Adipose tissue (tissue), 3 donors: ENCODE data around the gene BIRC2. TPM values are rescaled to one million over a fixed set of nuclear protein-coding genes. Genes with fewer than 3 reads are reported as not detected.
"Not testable (repeated sequence)": the region's sequence is repeated elsewhere in the genome, so short reads cannot be mapped to it uniquely, and the experiment has no call there.

Experiments used
- H3K27ac ChIP-seq: one replicate; pipeline ENCODE4 v1.5.1; 2013; ENCODE audit warnings: low read depth, low read length
- WGBS, 3 donors: extraction: QIAGEN DNeasy Blood & Tissue Kit; methylation state at CpG; one replicate each; pipeline ENCODE4 v1.1.7; 2013; 5-methylcytosine and 5-hydroxymethylcytosine counted together
- polyA plus RNA-seq, 3 donors: library from polyadenylated mRNA; stranded (reverse); fragments of 200-250 nt; gene quantifications; one replicate each; pipeline ENCODE4 v1.2.3, GENCODE V29; 2013
- donor health status: healthy with polysubstance abuse.
- donor health status: Bipolar disorder and iron deficiency.
- donor health status: healthy.

The BIRC2 gene
- polyA plus RNA-seq, 3 donors = 18.3 to 36.0 (median 18.6) TPM

DNA sequence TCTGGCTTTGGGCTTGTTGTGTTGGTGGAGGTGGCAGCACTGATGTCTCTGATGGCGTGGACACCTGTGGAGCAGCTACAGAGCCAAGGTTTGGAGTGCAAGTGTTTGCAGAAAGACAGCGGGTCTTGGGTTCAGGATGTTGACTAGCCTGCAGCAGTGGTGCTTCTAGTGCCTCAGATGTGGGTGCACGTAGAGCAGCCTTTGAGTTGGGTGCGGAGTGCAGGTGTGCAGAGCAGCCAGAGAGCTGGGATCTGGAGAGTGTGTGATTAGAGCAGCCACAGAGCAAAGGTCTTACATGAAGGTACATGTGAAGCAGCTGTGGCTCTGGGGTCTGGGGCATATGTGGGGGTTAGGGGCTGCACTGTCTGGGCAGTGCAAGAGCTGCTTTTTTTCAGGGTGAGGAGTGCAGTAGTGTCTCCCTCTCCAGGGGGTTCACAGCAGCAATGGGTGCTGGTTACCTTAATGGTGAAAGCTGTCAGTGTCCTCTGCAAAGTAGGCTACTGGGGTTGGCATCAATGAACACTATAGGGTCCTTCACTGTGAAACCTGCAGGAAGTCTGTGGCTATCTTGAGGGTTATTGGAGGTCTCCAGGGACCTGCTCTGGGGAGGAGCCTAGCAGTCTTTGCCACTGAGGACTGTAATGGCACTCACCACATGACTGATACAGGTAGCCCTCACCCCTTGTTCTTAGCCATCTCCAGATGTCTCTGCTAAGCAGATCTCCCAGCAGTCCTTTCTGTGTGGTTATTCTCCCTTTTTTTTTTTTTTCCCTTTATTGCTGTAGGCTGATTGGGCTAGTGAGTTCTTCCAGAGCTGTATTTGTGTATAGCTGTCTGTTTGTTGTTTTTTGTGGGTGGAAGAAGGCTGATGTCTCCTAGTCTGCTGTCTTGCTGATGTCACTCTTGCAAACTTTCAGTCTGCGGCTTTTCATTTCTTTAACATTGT is 14.3 kb downstream of the BIRC2 start:
- WGBS, 3 donors = 97 to 100% (median 98%) methylated on average over 5 of the region's 5 CpGs
- no peak overlapping the region for H3K27ac ChIP-seq

DNA sequence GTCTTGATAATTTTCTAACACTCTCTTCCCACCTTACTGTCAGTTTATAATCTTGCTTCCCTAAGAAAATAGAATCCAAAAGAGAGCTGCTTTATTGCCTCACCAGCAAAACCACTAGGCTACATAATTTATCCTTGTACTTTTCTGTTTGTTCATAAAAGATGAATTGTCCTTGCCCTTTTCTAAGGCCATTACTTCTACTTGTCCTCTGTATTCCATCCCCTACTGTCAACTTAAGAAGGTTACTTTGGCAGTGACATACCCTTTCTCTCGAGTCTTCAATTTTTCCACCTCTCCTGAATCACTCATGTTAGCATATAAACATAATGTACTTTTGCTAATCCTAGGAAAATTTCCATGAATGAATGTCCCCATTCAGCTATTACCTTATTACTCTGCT is 18.0 kb downstream of the BIRC2 start:
- WGBS, 3 donors = 84 to 90% (median 89%) methylated on average over 1 of the region's 1 CpG
- H3K27ac ChIP-seq = no peak overlapping the region

DNA sequence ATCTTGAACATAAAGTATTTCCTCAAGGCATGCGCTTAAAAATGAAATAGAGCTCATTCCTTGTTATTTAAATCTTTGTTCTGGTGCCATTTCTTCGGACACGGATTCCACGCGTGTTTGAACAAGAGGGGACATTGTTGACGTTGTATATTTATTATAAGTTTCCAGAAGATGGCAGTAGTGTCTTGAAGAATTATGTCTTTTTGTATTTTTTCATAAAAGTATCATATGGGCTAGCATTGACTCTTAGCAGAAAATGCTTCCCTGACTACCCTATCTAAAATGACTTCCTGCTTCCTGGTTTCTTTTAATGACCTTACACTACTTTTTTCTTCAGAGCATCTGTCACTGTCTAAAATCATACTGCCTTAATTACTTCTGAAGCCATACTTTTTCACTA is 20.4 kb downstream of the BIRC2 start:
- no peak overlapping the region for H3K27ac ChIP-seq
- 24 to 52% (median 51%) methylated on average over 6 of the region's 6 CpGs for WGBS, 3 donors

DNA sequence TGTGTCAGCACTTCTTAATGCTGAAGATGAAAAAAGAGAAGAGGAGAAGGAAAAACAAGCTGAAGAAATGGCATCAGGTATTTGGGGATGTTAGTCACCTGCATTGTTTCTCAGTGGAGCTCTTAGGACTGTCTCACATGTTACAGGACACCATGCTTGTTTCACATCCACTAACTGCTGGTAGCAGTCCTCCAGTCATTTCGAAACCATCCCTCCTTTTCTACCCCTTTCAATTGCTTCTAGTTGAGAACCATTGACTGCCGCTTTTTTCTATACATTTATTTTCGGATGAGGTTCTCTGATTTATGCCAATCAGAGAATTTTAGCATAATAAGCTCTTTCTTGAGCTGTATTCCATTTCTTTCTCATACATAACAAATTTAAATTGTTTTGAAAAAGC is 21.5 kb downstream of the BIRC2 start:
- no peak overlapping the region for H3K27ac ChIP-seq
- WGBS, 3 donors = 91 to 99% (median 98%) methylated on average over 3 of the region's 3 CpGs

DNA sequence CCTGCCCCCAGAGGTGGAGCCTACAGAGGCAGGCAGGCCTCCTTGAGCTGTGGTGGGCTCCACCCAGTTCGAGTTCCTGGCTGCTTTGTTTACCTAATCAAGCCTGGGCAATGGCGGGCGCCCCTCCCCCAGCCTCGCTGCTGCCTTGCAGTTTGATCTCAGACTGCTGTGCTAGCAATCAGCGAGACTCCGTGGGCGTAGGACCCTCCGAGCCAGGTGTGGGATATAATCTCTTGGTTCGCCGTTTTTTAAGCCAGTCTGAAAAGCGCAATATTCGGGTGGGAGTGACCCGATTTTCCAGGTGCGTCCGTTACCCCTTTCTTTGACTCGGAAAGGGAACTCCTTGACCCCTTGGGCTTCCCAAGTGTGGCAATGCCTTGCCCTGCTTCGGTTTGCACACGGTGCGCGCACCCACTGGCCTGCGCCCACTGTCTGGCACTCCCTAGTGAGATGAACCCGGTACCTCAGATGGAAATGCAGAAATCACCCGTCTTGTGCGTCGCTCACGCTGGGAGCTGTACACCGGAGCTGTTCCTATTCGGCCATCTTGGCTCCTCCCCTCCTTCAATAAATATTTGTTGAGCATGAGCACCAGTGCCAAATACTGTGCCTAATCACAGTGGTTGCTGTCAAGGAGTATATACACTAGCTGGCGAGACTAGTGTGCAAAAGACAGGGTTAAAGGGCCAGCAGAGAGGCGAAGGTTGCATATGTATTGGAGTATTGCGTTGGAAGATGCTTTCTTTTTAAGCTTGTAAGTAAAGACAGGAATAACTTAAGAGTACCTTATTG is 27.8 kb downstream of the BIRC2 start:
- not testable (repeated sequence) for H3K27ac ChIP-seq
- 49 to 88% (median 83%) methylated on average over 28 to 30 of the region's 31 CpGs for whole genome bisulfite sequencing, 3 donors

DNA sequence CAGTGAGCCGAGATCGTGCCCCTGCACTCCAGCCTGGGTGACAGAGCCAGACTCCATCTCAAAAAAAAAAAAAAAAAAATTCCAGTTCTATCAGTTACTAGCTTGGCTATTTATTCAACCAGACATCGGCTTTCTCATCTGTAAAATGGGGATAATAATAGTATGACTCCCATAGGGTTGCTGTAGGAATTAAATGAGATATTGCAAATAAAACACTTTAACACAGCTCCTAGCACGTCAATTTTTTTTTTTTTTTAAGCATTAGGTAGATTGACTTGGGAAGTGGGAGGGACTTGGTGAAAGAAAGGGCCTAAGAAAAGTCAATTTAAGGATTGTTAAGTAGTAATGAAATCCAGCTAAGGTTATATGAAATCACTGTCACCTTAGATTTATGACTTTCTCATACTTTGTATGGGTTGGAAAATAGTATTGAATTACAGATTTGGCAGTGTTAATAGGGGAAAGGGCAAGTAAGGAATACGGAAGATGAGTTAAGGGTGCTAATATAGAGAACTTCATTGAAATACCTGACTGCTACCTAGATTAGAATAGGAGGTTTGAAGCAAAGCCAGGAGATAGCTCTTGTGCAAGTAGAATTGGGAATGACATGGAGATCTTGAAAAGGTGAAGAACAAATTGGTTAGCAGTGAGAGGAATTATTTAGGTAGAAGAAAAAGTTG is 28.8 kb downstream of the BIRC2 start:
- 69 to 88% (median 87%) methylated on average over 5 of the region's 5 CpGs for WGBS, 3 donors
- H3K27ac ChIP-seq = no peak overlapping the region

DNA sequence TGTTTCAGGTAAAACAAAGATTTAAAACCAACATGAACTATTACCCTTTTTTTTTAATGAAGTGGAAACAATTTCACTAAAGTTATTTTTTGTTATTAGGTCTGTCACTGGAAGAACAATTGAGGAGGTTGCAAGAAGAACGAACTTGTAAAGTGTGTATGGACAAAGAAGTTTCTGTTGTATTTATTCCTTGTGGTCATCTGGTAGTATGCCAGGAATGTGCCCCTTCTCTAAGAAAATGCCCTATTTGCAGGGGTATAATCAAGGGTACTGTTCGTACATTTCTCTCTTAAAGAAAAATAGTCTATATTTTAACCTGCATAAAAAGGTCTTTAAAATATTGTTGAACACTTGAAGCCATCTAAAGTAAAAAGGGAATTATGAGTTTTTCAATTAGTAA is 30.9 kb downstream of the BIRC2 start:
- no peak overlapping the region for H3K27ac ChIP-seq
- WGBS, 3 donors = 69 to 94% (median 84%) methylated on average over 2 of the region's 2 CpGs

GRCh38 chr11:102378818-102379217 is 31.8 kb downstream of the BIRC2 start:
- H3K27ac ChIP-seq = no peak overlapping the region

DNA sequence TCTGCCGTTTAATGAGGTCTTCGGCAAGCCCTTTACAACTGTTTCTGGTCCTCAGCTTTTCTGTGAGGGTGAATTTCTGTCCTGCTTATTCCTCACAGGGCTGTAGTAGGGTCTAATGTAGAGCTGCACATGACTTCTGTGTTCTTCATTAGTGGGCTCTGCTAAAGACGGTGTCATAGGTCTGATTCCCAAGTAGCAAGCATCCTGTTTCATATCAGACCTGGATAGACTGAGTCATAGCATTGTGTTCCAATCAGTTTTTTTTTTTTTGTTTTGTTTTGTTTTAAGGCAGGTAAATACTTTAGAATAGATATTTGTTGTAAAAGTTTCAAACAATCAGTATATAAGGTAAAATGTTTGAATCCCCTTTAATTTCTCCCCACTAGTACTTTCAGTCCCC is 35.4 kb downstream of the BIRC2 start:
- 82 to 91% (median 83%) methylated on average over 3 of the region's 3 CpGs for WGBS, 3 donors
- no peak overlapping the region for H3K27ac ChIP-seq

GRCh38 chr11:102383839-102384238 is 36.8 kb downstream of the BIRC2 start:
- no peak overlapping the region for H3K27ac ChIP-seq
- WGBS, 3 donors = 82 to 92% (median 86%) methylated on average over 3 of the region's 3 CpGs

- H3K27ac ChIP-seq = no peak overlapping the region
- WGBS, 3 donors = 72 to 88% (median 84%) methylated on average over 15 of the region's 15 CpGs
Measured at GRCh38 chr11:102384419-102385079, 37.5 kb downstream of the BIRC2 start.

DNA sequence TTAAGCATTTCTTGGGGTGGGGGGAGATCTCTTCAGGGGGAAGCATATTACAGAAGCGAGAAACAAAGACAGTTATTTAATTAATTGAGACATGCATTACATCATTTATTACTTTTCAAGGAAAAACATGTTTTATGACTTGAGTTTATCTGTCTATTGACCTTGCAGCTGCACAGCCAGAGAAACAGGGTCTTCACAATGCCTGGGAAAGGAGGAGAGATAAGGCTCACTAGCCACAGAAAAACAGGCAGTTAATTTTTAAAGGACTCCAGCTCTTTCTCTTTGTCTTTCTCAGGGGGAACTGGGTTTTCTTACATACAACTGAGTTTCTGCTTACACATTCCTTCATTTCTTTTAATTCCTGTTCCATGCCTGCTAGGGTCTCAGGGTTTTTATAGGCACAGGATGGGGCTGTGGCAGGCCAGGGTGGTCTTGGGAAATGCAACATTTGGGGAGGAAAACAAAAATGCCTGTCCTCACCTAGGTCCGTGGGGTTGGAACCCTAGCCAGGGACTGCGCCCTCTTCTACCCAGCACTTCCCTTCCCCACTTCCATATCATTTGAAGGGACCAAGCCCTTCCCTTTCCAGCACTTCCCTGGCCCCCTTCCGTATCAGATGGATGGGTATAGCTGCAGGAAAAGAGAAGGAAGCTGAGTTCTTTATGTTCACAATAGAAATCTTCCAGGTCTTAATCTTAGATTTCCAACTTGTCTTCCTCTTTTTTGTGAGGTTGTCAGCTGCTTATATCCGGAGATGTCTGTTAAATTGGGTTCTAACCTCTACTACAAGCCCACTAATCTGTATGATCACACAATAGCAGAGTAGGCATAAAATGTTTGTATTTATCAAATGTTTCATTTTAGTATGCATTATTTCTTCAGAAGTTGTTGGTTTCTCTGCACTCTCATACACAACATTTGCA is 38.3 kb downstream of the BIRC2 start:
- no peak overlapping the region for H3K27ac ChIP-seq
- WGBS, 3 donors = 61 to 77% (median 70%) methylated on average over 5 of the region's 5 CpGs

DNA sequence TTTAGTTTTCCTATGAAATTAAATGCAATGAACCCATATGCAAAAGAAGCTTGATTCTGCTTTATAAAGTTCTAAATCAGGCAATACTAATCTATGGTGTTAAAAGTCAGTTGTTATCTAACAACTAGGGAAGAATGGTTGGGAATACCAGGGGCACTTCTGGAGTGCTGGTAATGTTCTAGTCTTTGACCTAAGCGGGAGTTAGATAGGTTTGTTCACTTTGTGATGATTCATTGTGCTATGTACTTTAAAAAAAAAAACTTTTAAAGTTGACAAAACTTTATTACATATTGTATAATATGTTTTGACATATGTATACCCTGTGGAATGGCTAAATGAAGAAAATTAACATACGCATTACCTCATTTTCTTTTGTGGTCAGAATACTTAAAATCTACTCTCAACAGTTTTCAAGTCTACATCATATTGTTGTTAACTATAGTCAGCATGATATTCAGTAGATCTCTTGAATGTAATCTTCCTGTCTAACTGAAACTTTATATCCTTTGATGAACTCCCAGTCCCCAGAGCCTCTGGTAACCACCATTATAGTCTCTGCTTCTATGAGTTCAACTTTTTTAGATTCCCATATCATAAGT is 39.2 kb downstream of the BIRC2 start:
- H3K27ac ChIP-seq = no peak overlapping the region

DNA sequence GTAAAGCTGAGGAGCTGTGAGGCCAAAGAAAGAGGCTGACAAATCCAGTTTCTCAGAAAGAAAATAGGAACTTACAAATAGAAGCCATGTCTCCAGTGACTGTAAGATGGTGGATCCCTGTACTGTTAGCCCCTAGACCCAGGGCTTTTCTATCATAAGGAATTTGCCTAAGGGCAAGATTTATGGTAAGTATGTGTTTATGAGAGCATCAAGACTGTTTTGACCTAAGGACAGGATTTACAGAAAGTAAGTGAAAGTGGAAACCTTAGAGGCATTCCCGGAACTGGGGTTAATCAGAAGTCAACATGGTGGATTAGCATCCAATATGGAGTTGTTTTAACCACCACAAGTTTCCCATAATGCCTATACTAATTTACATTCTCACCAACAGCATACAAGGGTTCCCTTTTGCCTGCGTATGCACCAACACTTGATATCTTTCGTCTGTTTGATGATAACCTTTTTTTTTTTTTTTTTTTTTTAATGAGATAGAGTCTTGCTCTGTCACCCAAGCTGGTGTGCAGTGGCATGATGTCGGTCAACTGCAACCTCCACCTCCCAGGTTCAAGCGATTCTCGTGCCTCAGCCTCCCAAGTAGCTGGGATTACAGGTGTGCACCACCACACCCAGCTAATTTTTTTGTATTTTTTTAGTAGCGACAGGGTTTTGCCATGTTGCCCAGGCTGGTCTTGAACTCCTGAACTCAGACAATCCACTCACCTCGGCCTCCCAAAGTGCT is 40.2 kb downstream of the BIRC2 start:
- no peak overlapping the region for H3K27ac ChIP-seq
- 88 to 92% (median 92%) methylated on average over 8 of the region's 8 CpGs for WGBS, 3 donors

More for the DNA sequence above, 39.2 kb downstream of the BIRC2 start:
- 85 to 95% (median 91%) methylated on average over 2 of the region's 2 CpGs for WGBS, 3 donors

- no peak overlapping the region for H3K27ac ChIP-seq
- 82 to 98% (median 96%) methylated on average over 4 of the region's 4 CpGs for WGBS, 3 donors
Measured at GRCh38 chr11:102389253-102389652, 42.2 kb downstream of the BIRC2 start.

DNA sequence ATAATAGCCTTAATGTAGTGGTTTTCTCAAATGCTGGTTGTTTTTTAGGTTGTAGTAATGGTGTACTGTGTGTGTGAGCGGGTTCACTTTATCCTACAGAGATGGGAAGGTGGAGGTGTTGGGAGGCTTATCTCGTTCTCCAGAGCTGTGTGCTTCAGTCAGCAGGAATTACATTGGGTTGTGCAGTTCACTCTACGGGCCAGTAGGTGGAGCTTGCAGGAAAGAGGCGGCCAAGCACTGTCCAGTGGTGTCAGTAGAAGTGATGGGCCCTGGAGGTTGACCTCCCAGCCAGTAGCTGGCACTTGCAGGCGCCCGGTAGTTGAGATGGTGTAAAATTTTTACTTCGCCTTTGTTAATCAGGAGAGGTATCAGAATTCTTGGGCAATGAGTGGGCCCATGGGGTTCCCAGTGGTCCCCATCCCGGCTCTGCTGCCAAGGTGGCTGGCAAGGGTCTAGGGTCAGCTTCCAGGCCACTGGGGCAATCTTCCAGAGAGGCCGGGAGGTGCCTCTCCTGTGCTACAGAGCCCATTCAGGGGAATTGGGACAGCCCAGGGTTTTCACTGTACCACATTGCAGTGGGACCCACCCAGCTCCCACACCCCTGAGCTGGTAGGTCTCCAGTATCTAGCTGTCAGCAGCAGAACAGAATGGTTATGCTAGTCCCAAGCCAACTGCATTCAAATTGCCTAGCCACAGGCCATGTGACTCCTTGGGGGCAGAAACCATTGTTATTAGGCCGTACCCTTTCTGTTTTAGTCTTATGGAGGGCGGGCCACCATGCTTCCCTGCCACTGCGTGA is 43.9 kb downstream of the BIRC2 start:
- WGBS, 3 donors = 59 to 67% (median 65%) methylated on average over 12 of the region's 12 CpGs
- no peak overlapping the region for H3K27ac ChIP-seq
